Osteoblast (primary cell): ENCODE results near the gene C3orf52. TPM values are rescaled to one million over a fixed set of nuclear protein-coding genes. Genes with fewer than 3 reads are reported as not detected.

Experiments
- DNase-seq: peaks from one replicate; pipeline ENCODE4 v3.0.0; 2011; ENCODE audit warnings: low spot score, mixed read lengths; ENCODE audit not compliant: insufficient read length; ENCODE audit errors: missing footprints
- H2AFZ ChIP-seq: 2 replicates; pipeline ENCODE4 v1.6.0; 2011; ENCODE audit warnings: mild to moderate bottlenecking, low read length
- H3K27ac ChIP-seq: 2 replicates; pipeline ENCODE4 v1.5.1; 2011; ENCODE audit warnings: mild to moderate bottlenecking, low read depth, low read length, moderate library complexity
- H3K27me3 ChIP-seq: 2 replicates; pipeline ENCODE4 v1.6.0; 2012; ENCODE audit warnings: mild to moderate bottlenecking, control low read depth, inconsistent platforms, low read length, moderate library complexity; ENCODE audit not compliant: insufficient read depth
- H3K36me3 ChIP-seq: 2 replicates; pipeline ENCODE4 v1.5.1; 2011; ENCODE audit warnings: mild to moderate bottlenecking, low read length, control low read depth, moderate library complexity; ENCODE audit not compliant: insufficient read depth
- H3K4me1 ChIP-seq: 2 replicates; pipeline ENCODE4 v1.5.1; 2011; ENCODE audit warnings: mild to moderate bottlenecking, low read length, control low read depth, moderate library complexity; ENCODE audit not compliant: insufficient read depth
- H3K4me2 ChIP-seq: 2 replicates; pipeline ENCODE4 v1.6.0; 2011; ENCODE audit warnings: mild to moderate bottlenecking, low read length; ENCODE audit not compliant: insufficient read depth
- H3K4me3 ChIP-seq: fragments of 200-600 bp; sonication (generic); 3 replicates; pipeline ENCODE4 v1.5.1; 2012; ENCODE audit warnings: mild to moderate bottlenecking, low read length, inconsistent platforms; ENCODE audit not compliant: insufficient read depth
- H3K79me2 ChIP-seq: 2 replicates; pipeline ENCODE4 v1.6.0; 2012; ENCODE audit warnings: mild to moderate bottlenecking, low read length, control low read depth, inconsistent platforms; ENCODE audit not compliant: insufficient read depth
- H3K9me3 ChIP-seq: 2 replicates; pipeline ENCODE4 v1.5.1; 2011; ENCODE audit warnings: low read depth, low read length, control low read depth
- H4K20me1 ChIP-seq: 2 replicates; pipeline ENCODE4 v1.6.0; 2012; ENCODE audit warnings: mild to moderate bottlenecking, low read length, control low read depth; ENCODE audit not compliant: insufficient read depth
- CTCF ChIP-seq: IDR thresholded peaks from 2 replicates; pipeline ENCODE4 v1.5.1; 2011; ENCODE audit warnings: mild to moderate bottlenecking, low read depth, low read length, moderate library complexity; ENCODE audit errors: extremely low read depth
- total RNA-seq: library from RNA; depleted of rRNA; stranded (reverse); fragments of >200 nt; gene quantifications from 2 replicates; pipeline ENCODE4 v1.2.3, GENCODE V29; 2012

C3orf52 gene
- total RNA-seq, 1 donor, result 4.0 TPM

GRCh38 chr3:112129925-112130637 lies 43.9 kb downstream of the C3orf52 start:
- Histone ChIP-seq H3K36me3 (no peaks in the 10 kb centered on the region), H3K27ac (no peak overlapping the region), H4K20me1 (no peaks in the 10 kb centered on the region), H3K4me2 (no peak overlapping the region), H3K79me2 (no peaks in the 10 kb centered on the region), H3K4me1 (no peaks in the 10 kb centered on the region), H3K27me3 (no peaks in the 10 kb centered on the region), H2AFZ (no peak overlapping the region), H3K4me3 (no peak overlapping the region), H3K9me3 (no peaks in the 10 kb centered on the region)
- no peak for DNase-seq
- no peak for TF ChIP-seq CTCF

GRCh38 chr3:112130638-112130993 lies 44.4 kb downstream of the C3orf52 start:
- DNase-seq, result no peak
- H3K36me3 ChIP-seq, result no peaks in the 10 kb centered on the region
- no peak overlapping the region for H3K4me3 ChIP-seq
- H3K27ac ChIP-seq, result no peak overlapping the region
- no peak overlapping the region for H3K4me2 ChIP-seq
- no peak for TF ChIP-seq CTCF
- H3K9me3 ChIP-seq, result no peaks in the 10 kb centered on the region
- no peaks in the 10 kb centered on the region for H3K27me3 ChIP-seq
- no peaks in the 10 kb centered on the region for H4K20me1 ChIP-seq
- no peaks in the 10 kb centered on the region for H3K4me1 ChIP-seq
- H3K79me2 ChIP-seq, result no peaks in the 10 kb centered on the region
- no peak overlapping the region for H2AFZ ChIP-seq

- Histone ChIP-seq H2AFZ (no peak overlapping the region), H3K9me3 (no peaks in the 10 kb centered on the region), H3K79me2 (no peaks in the 10 kb centered on the region), H3K4me2 (no peak overlapping the region), H3K4me3 (no peak overlapping the region), H3K4me1 (no peaks in the 10 kb centered on the region), H3K36me3 (no peaks in the 10 kb centered on the region), H3K27me3 (no peaks in the 10 kb centered on the region), H3K27ac (no peak overlapping the region), H4K20me1 (no peaks in the 10 kb centered on the region)
- TF ChIP-seq CTCF, result no peak
- no peak for DNase-seq
Measured at GRCh38 chr3:112131111-112131510, 44.9 kb downstream of the C3orf52 start.

- no peaks in the 10 kb centered on the region for H3K36me3 ChIP-seq
- H3K4me3 ChIP-seq, result no peak overlapping the region
- H3K27me3 ChIP-seq, result no peaks in the 10 kb centered on the region
- TF ChIP-seq CTCF, result no peak
- no peaks in the 10 kb centered on the region for H3K79me2 ChIP-seq
- no peak overlapping the region for H3K27ac ChIP-seq
- no peaks in the 10 kb centered on the region for H4K20me1 ChIP-seq
- H3K9me3 ChIP-seq, result no peaks in the 10 kb centered on the region
- no peak overlapping the region for H2AFZ ChIP-seq
- H3K4me1 ChIP-seq, result no peaks in the 10 kb centered on the region
- no peak for DNase-seq
- no peak overlapping the region for H3K4me2 ChIP-seq
Measured at GRCh38 chr3:112132088-112132487, 45.9 kb downstream of the C3orf52 start.
